Tibial nerve (tissue), 4 donors: ENCODE results near the gene C7orf33.
"Not testable (repeated sequence)": the region's sequence is repeated elsewhere in the genome, so short reads cannot be mapped to it uniquely, and the experiment has no call there.

Experiments used
- EP300 ChIP-seq, 2 donors: sonication (generic); formaldehyde crosslinking; IDR thresholded peaks; one replicate each; pipeline ENCODE4 v1.6.1; 2017; ENCODE audit warnings: antibody characterized with exemption in 2 of 2, mild to moderate bottlenecking in 1 of 2
- POLR2A ChIP-seq, 2 donors: fragments of 450-650 bp; IDR thresholded peaks; one replicate each; pipeline ENCODE4 v1.6.1; 2017; ENCODE audit warnings: antibody characterized with exemption in 2 of 2, mild to moderate bottlenecking in 2 of 2, moderate library complexity in 2 of 2
- TF ChIP-seq, protein P1 (sequence below), 5 experiments: fragments of 200-600 bp in 3 of 5; fragments of 450-650 bp in 2 of 5; sonication (generic) in 3 of 5; IDR thresholded peaks; one replicate each; pipeline ENCODE4 v1.5.1; 2016 to 2019; ENCODE audit warnings: antibody characterized with exemption in 5 of 5, mild to moderate bottlenecking in 3 of 5, moderate library complexity in 2 of 5

DNA sequence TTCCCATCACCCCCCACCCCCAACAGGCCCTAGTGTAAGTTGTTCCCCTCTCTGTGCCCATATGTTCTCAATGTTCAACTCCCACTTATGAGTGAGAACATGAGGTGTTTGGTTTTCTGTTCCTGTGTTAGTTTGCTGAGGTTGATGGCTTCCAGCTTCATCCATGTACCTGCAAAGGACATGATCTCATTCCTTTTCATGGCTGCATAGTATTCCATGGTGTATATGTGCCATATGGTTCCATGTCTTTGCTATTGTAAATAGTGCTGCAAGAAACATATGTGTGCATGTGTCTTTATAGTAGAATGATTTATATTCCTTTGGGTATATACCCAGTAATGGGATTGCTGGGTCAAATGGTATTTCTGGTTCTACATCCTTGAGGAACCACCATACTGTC, 17.0 kb upstream of the C7orf33 start:
- TF ChIP-seq, protein P1, sequence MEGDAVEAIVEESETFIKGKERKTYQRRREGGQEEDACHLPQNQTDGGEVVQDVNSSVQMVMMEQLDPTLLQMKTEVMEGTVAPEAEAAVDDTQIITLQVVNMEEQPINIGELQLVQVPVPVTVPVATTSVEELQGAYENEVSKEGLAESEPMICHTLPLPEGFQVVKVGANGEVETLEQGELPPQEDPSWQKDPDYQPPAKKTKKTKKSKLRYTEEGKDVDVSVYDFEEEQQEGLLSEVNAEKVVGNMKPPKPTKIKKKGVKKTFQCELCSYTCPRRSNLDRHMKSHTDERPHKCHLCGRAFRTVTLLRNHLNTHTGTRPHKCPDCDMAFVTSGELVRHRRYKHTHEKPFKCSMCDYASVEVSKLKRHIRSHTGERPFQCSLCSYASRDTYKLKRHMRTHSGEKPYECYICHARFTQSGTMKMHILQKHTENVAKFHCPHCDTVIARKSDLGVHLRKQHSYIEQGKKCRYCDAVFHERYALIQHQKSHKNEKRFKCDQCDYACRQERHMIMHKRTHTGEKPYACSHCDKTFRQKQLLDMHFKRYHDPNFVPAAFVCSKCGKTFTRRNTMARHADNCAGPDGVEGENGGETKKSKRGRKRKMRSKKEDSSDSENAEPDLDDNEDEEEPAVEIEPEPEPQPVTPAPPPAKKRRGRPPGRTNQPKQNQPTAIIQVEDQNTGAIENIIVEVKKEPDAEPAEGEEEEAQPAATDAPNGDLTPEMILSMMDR (IDR thresholded peaks at IDR 0.05): not testable (repeated sequence)
- TF ChIP-seq POLR2A, EP300 (IDR thresholded peaks at IDR 0.05): not testable (repeated sequence)
